ENCODE results near the gene POLR2E.

Gene POLR2E

GRCh38 chr19:1085053-1085658 lies 10.0 kb downstream of the POLR2E start:
- Histone ChIP-seq H3K79me2 (ENCODE audit: control insufficient read depth, insufficient read depth, low read length, poor library complexity) (no peaks in the 10 kb centered on the region), H3K4ac (ENCODE audit: low read depth, low read length) (no peak overlapping the region), H3K23ac (ENCODE audit: low read length) (no peak overlapping the region), H3K9ac (ENCODE audit: low read length) (no peak overlapping the region), H3K18ac (ENCODE audit: low read length) (no peak overlapping the region), H2BK120ac (ENCODE audit: insufficient read depth, low read length, poor library complexity) (no peak overlapping the region), H3K79me1 (ENCODE audit: low read length) (no peaks in the 10 kb centered on the region), H4K8ac (ENCODE audit: low read depth, low read length) (no peak overlapping the region), H3K27me3 (ENCODE audit: insufficient read depth, low read length) (no peaks in the 10 kb centered on the region), H2AFZ (ENCODE audit: insufficient read depth, low read length, poor library complexity) (no peak overlapping the region), H4K91ac (ENCODE audit: low read depth, low read length) (no peak overlapping the region), H3K9me3 (ENCODE audit: insufficient read depth, low read depth, low read length) (peaks cover 8% of the 10 kb centered on the region), H2AK5ac (ENCODE audit: low read length) (no peak overlapping the region), H3K27ac (ENCODE audit: low read depth, low read length) (no peak overlapping the region), H2BK5ac (ENCODE audit: low read depth, low read length, poor library complexity) (no peak overlapping the region), H3K4me1 (ENCODE audit: control insufficient read depth in 1 of 2, insufficient read depth in 2 of 2, low read length in 2 of 2) (peaks cover 0 to 2% of the 10 kb centered on the region in 2 experiments), H2BK12ac (ENCODE audit: low read length) (no peak overlapping the region), H3K4me3 (ENCODE audit: low read depth, low read length) (no peak overlapping the region), H3K14ac (ENCODE audit: low read length) (no peak overlapping the region), H3K36me3 (ENCODE audit: control insufficient read depth in 1 of 2, insufficient read depth in 2 of 2, low read length in 2 of 2) (peaks cover 40% of the 10 kb centered on the region in 2 experiments), H3K4me2 (ENCODE audit: low read length) (no peak overlapping the region), H4K12ac (ENCODE audit: low read depth, low read length) (no peak overlapping the region)
- DNase-seq: no peak
- WGBS (ENCODE audit: extremely low coverage, insufficient coverage, insufficient read length): no CpG with 5 or more reads among the region's 8 CpGs

- no CpG with 5 or more reads among the region's 43 CpGs for WGBS (ENCODE audit: extremely low coverage, insufficient coverage, insufficient read length)
- no peaks in the 10 kb centered on the region for H3K27me3 ChIP-seq (ENCODE audit: insufficient read depth, low read length)
- no peak overlapping the region for H2BK120ac ChIP-seq (ENCODE audit: insufficient read depth, low read length, poor library complexity)
- no peak overlapping the region for H4K12ac ChIP-seq (ENCODE audit: low read depth, low read length)
- peaks cover 9% of the 10 kb centered on the region for H3K9me3 ChIP-seq (ENCODE audit: insufficient read depth, low read depth, low read length)
- H4K91ac ChIP-seq (ENCODE audit: low read depth, low read length): no peak overlapping the region
- H3K79me1 ChIP-seq (ENCODE audit: low read length): no peaks in the 10 kb centered on the region
- no peak overlapping the region for H3K9ac ChIP-seq (ENCODE audit: low read length)
- H3K23ac ChIP-seq (ENCODE audit: low read length): no peak overlapping the region
- no peak overlapping the region for H4K8ac ChIP-seq (ENCODE audit: low read depth, low read length)
- no peak overlapping the region for H3K14ac ChIP-seq (ENCODE audit: low read length)
- H2AFZ ChIP-seq (ENCODE audit: insufficient read depth, low read length, poor library complexity): no peak overlapping the region
- no peak overlapping the region for H2BK12ac ChIP-seq (ENCODE audit: low read length)
- no peaks in the 10 kb centered on the region for H3K79me2 ChIP-seq (ENCODE audit: control insufficient read depth, insufficient read depth, low read length, poor library complexity)
- DNase-seq: no peak
- no peak overlapping the region for H3K4ac ChIP-seq (ENCODE audit: low read depth, low read length)
- no peak overlapping the region for H3K4me2 ChIP-seq (ENCODE audit: low read length)
- H3K18ac ChIP-seq (ENCODE audit: low read length): no peak overlapping the region
- H2AK5ac ChIP-seq (ENCODE audit: low read length): no peak overlapping the region
- peaks cover 32 to 36% of the 10 kb centered on the region in 2 experiments for H3K36me3 ChIP-seq (ENCODE audit: control insufficient read depth in 1 of 2, insufficient read depth in 2 of 2, low read length in 2 of 2)
- no peak overlapping the region for H3K4me3 ChIP-seq (ENCODE audit: low read depth, low read length)
- no peak overlapping the region for H3K27ac ChIP-seq (ENCODE audit: low read depth, low read length)
- no peak overlapping the region for H2BK5ac ChIP-seq (ENCODE audit: low read depth, low read length, poor library complexity)
- H3K4me1 ChIP-seq (ENCODE audit: control insufficient read depth in 1 of 2, insufficient read depth in 2 of 2, low read length in 2 of 2): peaks cover 0 to 2% of the 10 kb centered on the region in 2 experiments
Observed at GRCh38 chr19:1084024-1084868, 10.9 kb downstream of the POLR2E start.

GRCh38 chr19:1082928-1083816 lies 12.0 kb downstream of the POLR2E start:
- Histone ChIP-seq H3K4me2 (ENCODE audit: low read length) (no peak overlapping the region), H3K23ac (ENCODE audit: low read length) (no peak overlapping the region), H4K12ac (ENCODE audit: low read depth, low read length) (no peak overlapping the region), H3K4me1 (ENCODE audit: control insufficient read depth in 1 of 2, insufficient read depth in 2 of 2, low read length in 2 of 2) (peaks cover 0 to 2% of the 10 kb centered on the region in 2 experiments), H2AFZ (ENCODE audit: insufficient read depth, low read length, poor library complexity) (no peak overlapping the region), H2BK5ac (ENCODE audit: low read depth, low read length, poor library complexity) (no peak overlapping the region), H3K9ac (ENCODE audit: low read length) (no peak overlapping the region), H3K18ac (ENCODE audit: low read length) (no peak overlapping the region), H2BK120ac (ENCODE audit: insufficient read depth, low read length, poor library complexity) (no peak overlapping the region), H3K4ac (ENCODE audit: low read depth, low read length) (no peak overlapping the region), H3K79me1 (ENCODE audit: low read length) (no peaks in the 10 kb centered on the region), H3K79me2 (ENCODE audit: control insufficient read depth, insufficient read depth, low read length, poor library complexity) (no peaks in the 10 kb centered on the region), H4K8ac (ENCODE audit: low read depth, low read length) (no peak overlapping the region), H2AK5ac (ENCODE audit: low read length) (no peak overlapping the region), H3K4me3 (ENCODE audit: low read depth, low read length) (no peak overlapping the region), H4K91ac (ENCODE audit: low read depth, low read length) (no peak overlapping the region), H2BK12ac (ENCODE audit: low read length) (no peak overlapping the region), H3K36me3 (ENCODE audit: control insufficient read depth in 1 of 2, insufficient read depth in 2 of 2, low read length in 2 of 2) (peaks cover 22 to 26% of the 10 kb centered on the region in 2 experiments), H3K27me3 (ENCODE audit: insufficient read depth, low read length) (no peaks in the 10 kb centered on the region), H3K9me3 (ENCODE audit: insufficient read depth, low read depth, low read length) (peaks cover 9% of the 10 kb centered on the region), H3K27ac (ENCODE audit: low read depth, low read length) (no peak overlapping the region), H3K14ac (ENCODE audit: low read length) (no peak overlapping the region)
- no CpG with 5 or more reads among the region's 59 CpGs for WGBS (ENCODE audit: extremely low coverage, insufficient coverage, insufficient read length)
- no peak for DNase-seq

- Histone ChIP-seq H4K12ac (ENCODE audit: low read depth, low read length) (no peak overlapping the region), H2BK5ac (ENCODE audit: low read depth, low read length, poor library complexity) (no peak overlapping the region), H3K23ac (ENCODE audit: low read length) (no peak overlapping the region), H3K4ac (ENCODE audit: low read depth, low read length) (no peak overlapping the region), H3K27ac (ENCODE audit: low read depth, low read length) (no peak overlapping the region), H3K14ac (ENCODE audit: low read length) (no peak overlapping the region), H3K79me2 (ENCODE audit: control insufficient read depth, insufficient read depth, low read length, poor library complexity) (no peaks in the 10 kb centered on the region), H2AK5ac (ENCODE audit: low read length) (no peak overlapping the region), H3K79me1 (ENCODE audit: low read length) (no peaks in the 10 kb centered on the region), H3K9me3 (ENCODE audit: insufficient read depth, low read depth, low read length) (peaks cover 9% of the 10 kb centered on the region), H4K8ac (ENCODE audit: low read depth, low read length) (no peak overlapping the region), H3K18ac (ENCODE audit: low read length) (no peak overlapping the region), H2BK12ac (ENCODE audit: low read length) (no peak overlapping the region), H3K36me3 (ENCODE audit: control insufficient read depth in 1 of 2, insufficient read depth in 2 of 2, low read length in 2 of 2) (peaks cover 14 to 18% of the 10 kb centered on the region in 2 experiments), H2AFZ (ENCODE audit: insufficient read depth, low read length, poor library complexity) (no peak overlapping the region), H3K4me1 (ENCODE audit: control insufficient read depth in 1 of 2, insufficient read depth in 2 of 2, low read length in 2 of 2) (peaks cover 0 to 2% of the 10 kb centered on the region in 2 experiments), H3K4me2 (ENCODE audit: low read length) (no peak overlapping the region), H3K4me3 (ENCODE audit: low read depth, low read length) (no peak overlapping the region), H4K91ac (ENCODE audit: low read depth, low read length) (no peak overlapping the region), H3K27me3 (ENCODE audit: insufficient read depth, low read length) (no peaks in the 10 kb centered on the region), H2BK120ac (ENCODE audit: insufficient read depth, low read length, poor library complexity) (no peak overlapping the region), H3K9ac (ENCODE audit: low read length) (no peak overlapping the region)
- WGBS (ENCODE audit: extremely low coverage, insufficient coverage, insufficient read length): no CpG with 5 or more reads among the region's 51 CpGs
- DNase-seq: peak; percentile 93 to 96
Observed at GRCh38 chr19:1082165-1082927, 12.8 kb downstream of the POLR2E start.

All from trophoblast cell (in vitro differentiated cells and primary cell).